GM10847 (cell line): ENCODE data around the gene ZNF644.

ENCODE experiments used
- POLR2A ChIP-seq: IDR thresholded peaks from 2 replicates; pipeline ENCODE4 v1.6.1; 2011; ENCODE audit not compliant: insufficient read length; ENCODE audit errors: extremely low read depth

Gene ZNF644

DNA sequence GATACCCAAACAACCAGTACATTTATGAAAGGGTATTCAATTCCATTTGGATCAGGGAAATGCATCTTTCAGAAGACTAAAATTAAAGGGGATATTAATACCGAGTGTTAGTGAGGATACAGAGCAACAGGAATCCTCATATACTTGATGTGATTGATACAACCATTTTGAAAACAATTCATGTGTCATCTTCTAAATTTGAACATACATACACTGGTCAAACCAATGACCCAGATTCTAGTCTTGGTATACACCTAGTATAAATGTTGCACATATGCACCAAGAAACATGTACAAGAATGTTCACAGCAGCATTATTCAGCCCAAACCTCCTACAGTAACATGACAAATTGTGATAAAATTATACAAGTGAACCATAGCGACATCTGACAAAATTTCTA is 58.6 kb downstream of the ZNF644 start:
- TF ChIP-seq POLR2A = no peak

DNA sequence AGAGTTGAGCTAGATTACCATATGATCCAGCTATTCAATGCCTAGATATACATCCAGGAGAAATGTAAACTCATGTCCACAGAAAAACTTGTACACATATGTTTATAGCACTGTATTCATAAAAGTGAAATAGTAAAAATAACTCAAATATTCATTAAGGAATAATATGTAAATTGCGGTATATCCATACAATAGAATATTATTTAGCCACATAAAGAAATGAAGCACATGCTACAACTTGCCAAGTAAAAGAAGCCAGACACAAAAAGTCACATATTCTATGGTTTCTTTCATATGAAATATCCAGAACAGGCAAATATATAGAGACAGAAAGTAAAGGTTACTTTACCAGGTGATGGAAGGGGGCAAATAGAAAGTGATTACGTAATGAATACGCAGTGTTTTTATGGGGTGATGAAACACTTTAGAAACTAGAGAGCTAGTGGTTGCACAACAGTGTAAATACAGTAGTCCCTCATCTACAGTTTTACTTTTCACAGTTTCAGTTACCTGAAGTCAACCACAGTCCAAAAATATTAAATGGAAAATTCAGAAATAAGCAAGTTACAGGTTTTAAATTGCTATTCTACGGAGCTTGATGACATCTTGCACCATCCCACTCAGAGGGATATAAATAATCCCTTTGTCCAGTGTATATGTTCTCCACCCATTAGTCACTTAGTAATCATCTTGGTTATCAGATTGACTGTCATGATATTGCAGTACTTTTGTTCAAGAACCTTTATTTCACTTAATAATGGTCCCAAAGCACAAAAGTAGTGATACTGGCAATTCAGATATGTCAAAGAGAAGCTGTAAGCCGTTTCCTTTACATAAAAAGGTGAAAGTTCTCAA is 62.3 kb downstream of the ZNF644 start:
- TF ChIP-seq POLR2A = no peak

DNA sequence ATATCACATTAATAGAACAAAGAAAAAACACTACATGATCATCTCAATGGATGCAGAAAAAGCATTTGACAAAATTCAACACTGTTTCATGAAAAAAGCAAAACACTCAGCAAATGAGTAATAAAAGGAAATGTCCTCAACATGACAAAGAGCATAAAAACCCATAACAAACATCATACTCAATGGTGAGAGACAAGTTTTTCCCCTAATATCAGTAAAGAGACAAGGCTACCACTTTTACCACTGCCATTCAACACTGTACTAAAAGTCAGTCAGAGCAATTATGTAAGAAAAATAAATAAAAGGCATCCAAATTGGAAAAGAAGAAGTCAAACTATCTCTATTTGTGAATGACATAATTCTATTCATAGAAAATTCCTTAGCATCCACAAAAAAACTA is 64.3 kb downstream of the ZNF644 start:
- TF ChIP-seq POLR2A = no peak

DNA sequence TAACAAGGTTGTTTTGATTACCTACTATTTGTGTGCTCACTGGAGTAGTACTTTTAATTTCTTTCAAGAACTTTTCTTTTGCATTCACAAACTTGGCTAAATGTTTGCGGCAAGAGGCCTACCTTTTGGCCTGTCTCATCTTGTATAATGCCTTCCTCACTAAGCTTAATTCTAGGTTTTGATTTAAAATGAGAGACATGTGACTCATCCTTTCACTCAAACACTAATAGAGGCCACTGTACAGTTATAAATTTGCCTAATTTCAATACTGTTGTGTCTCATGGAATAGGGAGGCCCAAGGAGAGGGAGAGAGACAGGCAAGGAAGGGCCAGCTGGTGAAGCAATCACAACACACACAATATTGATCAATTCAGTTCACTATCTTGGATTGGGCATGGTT is 66.1 kb downstream of the ZNF644 start:
- TF ChIP-seq POLR2A = no peak

DNA sequence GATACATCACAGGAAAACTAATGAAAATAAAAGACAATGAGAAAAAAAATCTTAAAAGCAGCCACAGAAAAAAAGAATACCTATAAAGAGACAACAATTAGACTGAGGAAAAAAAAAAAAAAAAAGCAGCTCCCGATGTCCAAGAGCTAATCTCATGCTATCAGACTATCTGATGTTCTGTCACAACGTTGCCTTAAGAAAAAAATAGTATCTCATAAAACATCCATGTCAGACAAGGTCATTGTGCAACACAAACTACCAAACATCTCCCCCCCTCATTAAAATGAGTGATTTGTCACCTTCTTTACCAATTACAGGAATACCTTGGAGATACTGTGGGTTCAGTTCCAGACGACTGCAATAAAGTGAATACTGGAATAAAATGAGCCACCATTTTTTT is 68.9 kb downstream of the ZNF644 start:
- no peak for TF ChIP-seq POLR2A

DNA sequence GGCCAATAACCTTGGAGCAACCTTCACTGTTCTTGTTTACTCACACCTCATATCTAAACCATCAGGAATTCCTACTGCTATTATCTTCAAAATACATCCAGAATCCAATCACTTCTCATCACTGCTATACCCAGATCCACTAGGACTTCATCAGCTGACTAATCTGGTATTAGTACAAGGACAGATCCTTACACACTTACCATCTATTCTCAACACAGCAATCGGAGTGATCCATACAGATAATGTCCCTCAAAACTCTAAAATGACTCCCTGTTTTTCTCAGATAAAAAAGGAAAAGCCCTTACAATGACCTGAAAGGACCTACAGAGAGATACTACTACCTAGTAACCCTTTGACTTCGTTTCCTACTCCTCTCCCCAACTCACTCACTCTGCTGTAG is 70.8 kb downstream of the ZNF644 start:
- TF ChIP-seq POLR2A = no peak

DNA sequence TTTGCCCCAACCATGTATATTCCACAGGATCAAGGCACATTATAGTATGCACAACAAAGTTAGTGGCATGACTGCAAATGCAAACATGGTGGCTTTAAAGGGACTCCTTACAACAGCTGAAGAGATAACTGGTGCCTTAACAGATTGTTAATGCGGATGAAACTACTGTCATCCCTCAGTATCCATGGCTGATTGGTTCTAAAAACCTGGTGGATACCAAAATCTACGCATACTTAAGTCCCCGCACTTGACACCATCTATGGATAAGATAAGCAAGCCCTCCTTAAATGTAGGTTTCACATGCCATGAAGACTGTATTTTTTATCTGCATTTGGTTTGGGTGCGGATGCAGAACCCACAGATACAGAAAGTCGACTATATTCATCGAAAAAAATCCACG is 73.5 kb downstream of the ZNF644 start:
- no peak for TF ChIP-seq POLR2A

DNA sequence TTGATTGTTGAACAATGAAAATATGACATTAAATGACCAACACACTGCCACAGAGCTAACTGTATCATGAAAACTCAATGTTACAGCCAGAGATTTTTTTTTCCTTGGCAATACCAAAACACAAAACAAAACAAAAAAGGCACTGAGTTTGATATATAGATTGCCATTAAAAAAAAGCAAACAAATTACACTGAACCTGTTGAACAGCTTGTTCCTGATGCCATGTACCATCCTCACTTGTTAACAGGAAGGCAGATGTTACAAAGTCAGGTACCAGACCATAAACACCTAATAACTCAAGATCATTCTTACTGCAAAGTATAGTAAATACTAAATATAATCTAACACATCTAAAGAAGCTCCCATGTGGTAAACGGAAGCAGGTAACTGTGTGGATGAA is 75.2 kb downstream of the ZNF644 start:
- TF ChIP-seq POLR2A = no peak

DNA sequence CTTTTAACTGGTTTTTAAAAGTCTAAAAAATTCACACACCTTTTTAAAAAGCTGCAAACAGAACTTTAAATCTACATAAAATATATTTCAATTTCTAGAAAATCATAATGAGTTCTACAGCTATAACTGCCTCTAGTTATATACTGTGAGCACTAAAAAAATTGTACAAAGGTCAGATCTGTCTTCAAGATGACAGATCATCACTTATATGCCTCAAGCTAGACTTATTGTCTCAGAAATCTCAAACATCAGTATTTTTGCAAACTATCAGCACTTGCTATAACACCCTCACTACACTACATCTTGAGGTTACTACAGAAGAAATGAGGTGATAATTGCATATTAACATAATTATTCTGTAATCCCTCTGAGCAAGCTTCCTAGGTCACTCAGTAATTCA is 76.5 kb downstream of the ZNF644 start:
- TF ChIP-seq POLR2A = no peak

DNA sequence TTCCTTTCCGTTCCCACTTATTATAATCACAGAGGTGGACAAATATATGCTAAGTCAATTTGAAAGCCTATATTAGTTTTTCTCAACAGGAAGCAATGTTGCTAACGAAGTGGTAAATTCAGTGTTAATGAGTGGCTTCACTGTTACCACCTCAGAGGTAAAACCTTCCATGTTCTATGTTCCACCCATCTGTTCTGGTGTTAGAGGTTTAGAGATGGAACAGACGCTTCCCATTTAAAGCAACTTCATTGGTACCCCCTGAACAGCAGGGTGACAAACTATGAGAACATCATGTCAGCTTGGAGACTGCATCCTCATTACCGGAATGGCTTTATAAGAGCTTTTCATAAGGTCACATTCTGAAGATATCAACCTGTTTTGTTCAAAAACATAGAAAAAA is 77.9 kb downstream of the ZNF644 start:
- TF ChIP-seq POLR2A = no peak

DNA sequence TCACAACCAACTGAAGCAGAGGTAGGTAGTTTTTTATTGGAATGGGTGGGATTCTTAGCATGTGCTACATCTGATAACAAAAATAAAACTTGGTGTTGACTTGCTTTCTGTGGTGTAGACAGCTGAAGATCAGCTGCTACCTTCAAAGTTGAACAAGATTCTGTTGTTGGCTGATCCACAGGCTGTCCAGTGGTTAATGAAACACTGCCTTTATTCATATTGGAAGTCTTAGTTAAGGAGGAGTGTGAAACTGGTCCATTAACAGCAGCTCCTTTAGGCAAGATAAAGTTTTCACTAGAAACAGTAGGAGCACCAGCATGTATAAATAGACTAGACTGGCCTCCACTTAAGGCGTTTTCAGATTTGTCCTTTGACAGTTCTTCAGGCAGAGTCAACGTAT is 81.1 kb downstream of the ZNF644 start:
- no peak for TF ChIP-seq POLR2A

DNA sequence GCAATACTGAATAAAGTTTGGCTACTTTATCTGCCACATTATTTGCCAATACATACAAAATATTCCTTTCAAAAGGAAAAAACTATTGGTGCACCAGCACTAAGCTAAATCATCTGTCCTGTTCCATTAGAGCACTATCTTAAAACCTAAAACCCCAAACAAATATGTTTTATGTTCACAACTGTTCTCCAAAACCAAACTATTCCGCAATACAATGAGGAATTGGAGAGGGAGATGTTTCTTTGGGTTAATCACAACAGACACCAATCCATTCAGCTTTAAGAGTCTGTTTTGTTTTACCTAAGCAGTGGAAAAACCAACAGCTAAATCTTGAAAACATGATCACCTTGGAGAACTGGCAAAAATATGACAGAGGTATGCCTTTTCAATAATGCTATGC is 85.1 kb downstream of the ZNF644 start:
- no peak for TF ChIP-seq POLR2A

DNA sequence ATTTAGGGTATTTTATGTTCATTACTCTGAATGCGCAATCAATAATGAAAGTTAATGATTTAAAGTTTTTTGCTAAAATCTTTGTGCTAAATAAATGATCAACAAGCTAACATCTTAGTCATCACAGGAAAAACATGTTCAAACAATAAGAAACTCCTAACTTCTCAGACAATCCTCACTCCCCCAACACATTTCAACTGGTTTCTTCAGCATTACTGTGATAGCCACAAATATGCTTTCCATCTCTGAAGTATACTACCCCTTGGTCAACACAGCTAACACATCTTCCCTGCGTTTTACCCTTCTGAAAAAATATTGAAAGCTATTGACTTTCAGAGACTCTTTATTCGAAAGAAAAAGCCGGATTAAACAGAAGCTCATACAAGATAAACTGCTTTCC is 85.8 kb downstream of the ZNF644 start:
- no peak for TF ChIP-seq POLR2A

DNA sequence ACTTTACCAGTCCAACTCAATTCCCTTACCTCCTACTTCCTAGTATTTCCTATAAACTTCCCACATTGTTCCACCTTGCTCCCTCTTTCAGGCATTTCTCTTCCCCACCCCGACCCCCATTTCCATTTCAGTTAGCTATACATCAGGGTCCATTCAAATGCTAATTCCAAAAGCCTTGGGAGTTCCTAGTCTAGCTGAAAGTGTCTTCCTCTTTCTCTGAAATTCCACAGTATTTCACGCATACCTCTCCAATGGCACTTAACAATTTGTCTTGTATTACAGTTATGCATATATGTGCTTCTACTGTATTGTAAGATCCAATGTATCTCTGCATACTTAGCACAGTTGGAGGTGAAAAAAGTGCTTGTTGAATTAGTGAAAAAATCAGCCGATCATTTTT is 94.9 kb downstream of the ZNF644 start:
- no peak for TF ChIP-seq POLR2A

DNA sequence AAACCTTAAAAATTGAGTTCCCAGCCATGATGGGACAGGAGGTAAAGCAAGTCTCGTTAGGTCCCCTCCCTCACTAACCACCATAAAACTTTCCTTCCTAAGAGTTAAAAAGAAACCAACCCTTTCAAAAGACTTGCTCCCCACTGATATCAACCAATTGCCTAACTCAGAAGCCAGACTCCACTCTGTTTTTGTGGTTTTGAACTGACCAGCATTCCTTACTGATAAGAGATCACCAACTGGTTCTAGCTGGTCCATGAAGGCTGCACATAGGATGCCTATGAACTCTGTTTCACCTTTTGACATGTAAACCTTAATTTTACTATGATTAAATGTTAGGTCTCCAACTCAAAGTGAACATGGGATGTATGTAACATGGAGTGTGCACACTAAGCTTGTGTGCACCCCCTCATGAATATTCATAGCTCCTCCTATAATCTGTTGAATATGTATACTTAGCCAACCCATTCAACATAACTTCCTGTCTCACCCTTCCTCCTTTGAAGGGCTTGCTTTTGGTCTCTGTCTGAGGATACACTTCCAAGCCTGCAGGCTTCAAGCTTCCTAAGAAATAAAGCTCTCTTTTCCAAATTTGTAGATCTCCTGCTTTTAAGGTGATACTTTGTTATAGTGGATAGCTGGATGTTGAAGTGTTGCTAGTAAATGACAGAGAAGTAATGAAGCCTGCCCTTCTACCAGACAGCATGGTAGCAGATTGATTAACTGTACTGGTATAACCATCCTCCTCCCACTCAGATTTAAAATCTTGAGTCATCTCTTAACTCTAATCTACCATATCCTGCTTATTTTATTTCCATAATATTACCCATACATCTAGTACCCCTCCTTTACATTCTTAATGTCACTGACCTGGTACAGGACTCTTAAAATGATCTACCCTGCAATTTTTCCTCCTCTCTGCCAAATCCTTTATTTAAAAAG is 95.6 kb downstream of the ZNF644 start:
- no peak for TF ChIP-seq POLR2A

DNA sequence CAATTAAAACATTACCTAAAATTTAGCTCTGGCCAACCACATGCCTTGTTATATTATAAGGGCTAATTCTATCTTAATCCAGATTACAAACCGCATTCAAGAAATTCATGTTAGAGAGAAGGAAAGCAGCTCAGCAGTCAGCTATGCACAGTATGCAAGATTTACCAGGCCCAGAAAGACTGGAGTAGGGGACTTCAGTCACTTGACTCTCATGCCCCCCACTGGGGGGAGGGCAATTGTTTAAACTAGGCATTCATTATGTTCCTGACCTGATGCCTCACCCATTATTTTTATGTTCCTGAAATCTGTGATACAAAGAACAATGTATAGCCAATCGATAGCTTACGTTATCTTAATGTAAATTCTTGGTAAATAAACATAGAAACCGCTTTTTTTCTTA is 96.9 kb downstream of the ZNF644 start:
- no peak for TF ChIP-seq POLR2A

DNA sequence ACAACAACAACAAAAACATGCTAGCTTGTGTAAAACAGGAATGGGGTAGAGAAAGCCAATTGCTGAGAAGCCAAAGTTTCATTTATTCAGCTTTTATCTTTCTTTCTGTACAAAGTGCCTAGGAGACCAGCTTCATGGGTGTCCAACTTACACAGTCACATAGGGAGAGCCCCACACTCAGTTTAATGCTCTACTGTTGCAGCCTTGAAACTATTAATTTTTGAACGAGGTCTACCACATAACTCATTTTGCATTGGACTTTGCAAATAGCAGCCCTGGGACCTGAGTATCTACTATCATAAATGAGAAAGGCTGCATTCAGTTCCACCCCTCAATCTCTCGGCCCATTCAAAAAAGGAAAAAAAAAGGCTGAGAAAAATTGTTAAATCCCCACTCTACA is 98.8 kb downstream of the ZNF644 start:
- no peak for TF ChIP-seq POLR2A

DNA sequence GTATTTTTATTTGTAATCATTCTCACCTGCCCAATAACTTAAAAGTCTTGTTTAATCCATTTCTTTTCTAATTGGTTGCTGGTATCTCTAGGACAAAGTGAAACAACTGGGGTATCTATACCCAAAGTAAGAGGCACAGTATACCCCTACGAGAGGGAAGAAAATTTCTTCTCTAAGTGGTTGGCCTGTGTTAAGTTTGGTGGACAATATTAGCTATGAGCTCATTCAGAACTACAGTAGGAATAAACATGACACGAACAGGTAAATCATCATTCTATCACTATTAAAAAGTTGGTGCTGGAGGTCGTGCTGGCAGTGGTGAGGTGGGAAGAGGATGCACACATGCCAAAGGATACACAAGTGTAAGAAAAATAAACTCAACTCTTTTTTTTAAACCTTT is 99.6 kb downstream of the ZNF644 start:
- TF ChIP-seq POLR2A = no peak
